KG1 (cell line): Measurements from ENCODE around the gene NAA30.
"Not testable (repeated sequence)": the region's sequence is repeated elsewhere in the genome, so short reads cannot be mapped to it uniquely, and the experiment has no call there.

ENCODE experiments used
- DNase-seq: peaks from one replicate; lab custom pipeline; 2025; lab: John Stamatoyannopoulos, UW

The NAA30 gene

DNA sequence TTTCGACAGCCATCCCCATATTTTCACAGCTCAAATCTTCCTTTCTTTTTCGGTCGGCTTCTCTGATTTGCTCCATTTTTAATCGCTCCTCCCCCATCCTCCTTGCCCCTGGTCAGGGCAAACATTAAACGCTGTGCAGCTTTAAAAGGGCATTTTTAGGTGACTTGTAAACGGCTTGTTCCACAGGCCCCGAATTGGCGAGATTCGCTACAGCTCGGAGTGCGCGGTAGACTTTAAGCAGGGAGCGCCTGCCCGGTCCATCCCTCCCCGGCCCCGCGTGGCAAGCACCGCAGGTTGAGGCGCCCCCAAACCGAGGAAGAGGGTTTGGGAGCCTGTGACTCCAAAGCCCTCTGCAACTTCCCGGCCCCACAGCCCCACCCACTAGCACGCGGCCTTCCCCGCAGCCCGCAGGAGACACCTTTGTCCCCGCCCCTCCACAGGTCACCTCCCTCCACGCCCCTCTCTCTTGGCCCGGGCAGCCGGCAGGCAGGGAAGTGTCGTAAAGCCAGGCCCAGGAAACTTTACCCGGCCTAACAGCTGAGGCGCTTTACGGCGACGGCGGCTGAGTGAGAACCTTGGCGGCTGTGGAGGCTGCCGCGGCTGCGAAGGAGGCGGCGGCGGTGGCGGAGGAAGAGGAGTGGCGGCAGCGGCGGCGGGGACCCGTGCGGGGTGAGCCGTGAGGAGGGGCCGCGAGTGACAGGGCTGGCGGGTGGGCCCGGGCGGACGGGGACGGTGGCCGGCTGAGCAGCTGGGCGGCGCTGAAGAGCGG, at the start of gene NAA30:
Gene NAA30 (plus strand): TSS at position 550 of the 769 bp plus-strand sequence. CDS start 372 bp downstream, outside the sequence.
- DNase-seq = peak; percentile 80

DNA sequence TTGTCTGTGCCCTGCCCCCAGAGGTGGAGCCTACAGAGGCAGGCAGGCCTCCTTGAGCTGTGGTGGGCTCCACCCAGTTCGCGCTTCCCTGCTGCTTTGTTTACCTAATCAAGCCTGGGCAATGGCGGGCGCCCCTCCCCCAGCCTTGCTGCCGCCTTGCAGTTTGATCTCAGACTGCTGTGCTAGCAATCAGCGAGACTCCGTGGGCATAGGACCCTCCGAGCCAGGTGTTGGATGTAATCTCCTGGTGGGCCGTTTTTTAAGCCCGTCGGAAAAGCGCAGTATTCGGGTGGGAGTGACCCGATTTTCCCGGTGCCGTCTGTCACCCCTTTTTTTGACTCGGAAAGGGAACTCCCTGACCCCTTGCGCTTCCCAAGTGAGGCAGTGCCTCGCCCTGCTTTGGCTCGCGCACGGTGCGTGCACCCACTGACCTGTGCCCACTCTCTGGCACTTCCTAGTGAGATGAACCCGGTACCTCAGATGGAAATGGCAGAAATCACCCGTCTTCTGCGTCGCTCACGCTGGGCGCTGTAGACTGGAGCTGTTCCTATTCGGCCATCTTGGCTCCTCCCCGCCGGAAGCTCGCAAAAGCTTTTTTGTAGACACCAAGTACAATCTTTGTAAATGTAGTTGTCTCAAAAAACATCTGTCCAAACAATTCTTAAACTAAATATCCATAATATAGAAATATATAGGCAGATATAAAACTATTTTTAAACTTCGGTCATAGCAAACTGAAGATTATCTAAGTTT, 46.7 kb upstream of the NAA30 start:
- not testable (repeated sequence) for DNase-seq

DNA sequence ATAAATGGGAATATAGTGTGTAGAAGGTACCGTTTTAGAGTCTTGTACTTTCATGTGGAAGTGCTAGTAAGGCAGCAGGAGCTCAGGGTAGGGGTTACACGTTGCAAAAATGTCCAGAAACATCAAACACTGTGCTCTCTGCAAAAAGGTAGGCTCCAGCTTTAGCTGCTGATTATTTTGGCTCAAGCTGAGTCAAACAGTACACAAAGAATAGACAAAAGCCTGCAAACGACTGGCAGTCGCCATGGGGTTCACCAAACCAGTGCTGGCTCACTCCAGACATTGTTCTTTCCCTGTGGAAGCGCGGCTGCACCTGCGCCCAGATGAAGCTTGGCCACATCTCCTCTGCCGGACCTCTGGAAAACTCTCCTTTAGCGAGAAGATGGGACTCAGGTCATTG, 45.3 kb upstream of the NAA30 start:
- no peak for DNase-seq

DNA sequence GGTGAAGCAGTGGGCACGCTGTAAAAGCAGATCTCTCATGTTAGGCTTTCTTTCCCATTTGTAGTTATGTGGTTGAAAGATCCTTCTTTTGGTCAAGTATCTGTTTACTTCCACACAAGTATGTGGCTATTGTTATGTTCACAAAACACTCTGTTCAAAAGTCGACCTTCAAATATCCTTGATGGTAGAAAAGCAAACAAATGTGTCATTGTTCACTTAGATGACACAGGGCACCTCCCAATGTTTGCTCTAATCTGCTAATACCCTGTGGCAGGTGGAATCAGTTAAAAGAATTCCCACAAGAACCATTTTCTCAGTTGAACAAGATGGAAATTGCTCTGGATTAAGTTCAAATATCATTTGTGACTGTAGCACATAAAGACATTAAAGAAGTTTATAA, 43.6 kb upstream of the NAA30 start:
- no peak for DNase-seq

DNA sequence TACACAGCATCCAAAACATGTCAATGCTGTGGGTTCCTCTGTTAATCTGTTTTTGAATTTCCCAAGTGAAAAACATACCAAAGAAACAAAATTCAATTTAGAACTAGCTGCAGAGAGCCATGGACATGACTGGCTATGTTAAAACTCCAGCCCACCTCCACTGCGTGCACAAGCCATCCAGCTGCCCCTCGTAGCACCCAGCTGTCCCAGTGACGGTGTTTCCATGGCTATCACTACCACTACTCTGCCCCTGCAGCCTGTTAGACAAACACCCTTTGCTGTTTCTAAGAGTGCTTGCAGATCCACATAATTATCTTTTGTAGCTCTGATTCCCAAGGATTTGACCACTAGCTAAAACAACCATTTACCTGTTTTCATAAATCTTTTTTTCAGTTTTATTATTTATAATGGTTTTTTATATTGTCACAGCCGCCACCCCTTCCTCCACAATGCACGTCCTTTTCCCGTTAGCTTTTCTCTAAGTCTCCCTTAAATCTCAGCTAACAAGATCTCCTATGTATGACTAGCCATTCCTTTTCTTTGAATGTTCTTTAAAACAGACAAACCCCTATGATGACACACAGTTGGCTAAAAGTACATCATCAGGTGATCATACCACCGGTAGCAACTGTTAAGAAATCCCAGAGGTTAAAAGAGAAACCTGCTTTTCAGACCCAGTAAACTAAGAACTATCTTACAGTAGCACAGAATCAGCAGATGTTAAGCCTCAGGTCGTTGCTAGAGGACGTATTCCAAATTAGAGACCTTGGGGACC, 37.8 kb upstream of the NAA30 start:
- no peak for DNase-seq

DNA sequence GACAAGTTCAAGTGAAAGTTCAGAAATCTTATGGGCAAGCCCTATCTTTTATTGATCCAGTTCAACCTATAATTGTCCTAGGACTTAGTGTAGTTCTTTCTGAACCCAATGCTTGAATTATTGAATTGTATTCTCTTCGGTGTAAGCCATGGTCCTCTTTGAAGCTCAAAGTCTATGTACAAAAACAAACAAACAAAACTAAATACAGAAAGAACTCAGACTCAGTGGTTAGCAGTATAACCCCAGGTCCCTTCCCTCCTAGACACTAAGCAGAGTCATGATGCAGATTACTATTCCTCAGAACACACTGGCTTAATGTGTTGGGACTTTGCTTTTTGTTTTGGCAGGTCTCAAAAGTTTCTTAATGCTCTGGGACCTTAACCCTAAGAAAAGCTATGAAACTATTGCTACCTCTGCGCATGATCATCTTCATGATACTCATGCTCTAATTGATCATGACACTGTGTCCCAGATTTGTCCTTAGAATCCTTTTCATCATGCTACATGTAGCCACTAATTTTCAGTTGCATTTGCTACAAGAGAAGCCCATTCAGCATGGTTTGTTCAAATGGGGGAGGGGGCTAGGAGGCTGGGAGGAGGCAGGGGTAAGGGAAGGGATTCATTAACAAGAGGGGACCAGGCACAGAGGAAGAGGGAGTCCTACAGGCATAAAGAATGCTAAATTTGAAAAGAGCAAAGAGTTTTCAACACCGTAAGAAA, 35.1 kb upstream of the NAA30 start:
- no peak for DNase-seq

DNA sequence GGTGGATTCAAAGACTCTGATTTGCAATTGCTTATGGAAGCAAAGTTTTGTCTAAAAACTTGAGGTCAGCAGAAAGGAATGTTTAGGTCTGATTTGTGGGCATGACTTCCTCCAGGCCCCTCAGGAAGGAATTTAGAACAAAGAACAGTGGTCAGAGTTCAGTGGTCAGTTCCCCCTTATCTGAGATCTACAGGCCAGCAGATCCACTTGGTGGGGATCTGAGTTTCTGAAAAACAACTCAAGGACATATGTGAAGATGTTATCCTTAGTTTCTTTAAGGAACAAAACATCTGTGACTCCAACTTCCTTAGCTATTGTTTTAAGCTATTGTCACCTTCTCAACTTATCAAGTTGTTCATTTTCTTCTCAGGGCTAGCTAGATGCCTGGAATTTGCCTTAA, 28.0 kb upstream of the NAA30 start:
- DNase-seq = no peak

DNA sequence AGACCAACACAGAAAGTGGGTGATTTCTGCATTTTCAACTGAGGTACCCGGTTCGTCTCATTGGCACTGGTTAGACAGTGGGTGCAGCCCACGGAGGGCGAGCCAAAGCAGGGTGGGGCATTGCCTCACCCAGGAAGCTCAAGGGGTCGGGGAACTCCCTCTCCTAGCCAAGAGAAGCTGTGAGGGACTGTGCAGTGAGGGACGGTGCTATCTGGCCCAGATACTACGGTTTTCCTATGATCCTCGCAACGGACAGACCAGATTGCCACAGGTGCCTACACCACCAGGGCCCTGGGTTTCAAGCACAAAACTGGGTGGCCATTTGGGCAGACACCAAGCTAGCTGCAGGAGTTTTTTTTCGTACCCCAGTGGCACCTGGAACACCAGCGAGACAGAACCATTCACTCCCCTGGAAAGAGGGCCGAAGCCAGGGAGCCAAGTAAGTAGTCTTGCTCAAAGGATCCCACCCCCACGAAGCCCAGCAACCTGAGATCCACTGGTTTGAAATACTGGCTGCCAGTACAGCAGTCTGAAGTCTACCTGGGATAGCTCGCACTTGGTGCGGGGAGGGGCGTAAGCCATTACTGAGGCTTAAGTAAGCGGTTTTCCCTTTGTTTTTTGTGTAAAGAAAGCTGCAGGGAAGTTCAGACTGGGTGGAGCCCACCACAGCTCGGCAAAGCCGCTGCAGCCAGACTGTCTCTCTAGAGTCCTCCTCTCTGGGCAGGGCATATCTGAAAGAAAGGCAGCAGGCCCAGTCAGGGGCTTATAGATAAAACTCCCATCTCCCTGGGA, 25.5 kb upstream of the NAA30 start:
- no peak for DNase-seq

DNA sequence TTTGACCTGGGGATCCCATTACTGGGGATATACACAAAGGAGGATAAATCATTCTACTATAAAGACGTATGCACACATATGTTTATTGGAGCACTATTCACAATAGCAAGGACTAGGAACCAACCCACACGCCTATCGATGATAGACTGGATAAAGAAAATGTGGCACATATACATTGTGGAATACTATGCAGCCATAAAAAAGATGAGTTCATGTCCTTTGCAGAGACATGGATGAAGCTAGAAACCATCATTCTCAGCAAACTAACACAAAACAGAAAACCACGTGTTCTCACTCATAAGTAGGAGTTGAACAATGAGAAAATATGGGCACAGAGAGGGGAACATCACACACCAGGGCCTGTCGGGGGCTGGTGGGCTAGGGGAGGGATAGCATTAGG, 20.2 kb upstream of the NAA30 start:
- not testable (repeated sequence) for DNase-seq

DNA sequence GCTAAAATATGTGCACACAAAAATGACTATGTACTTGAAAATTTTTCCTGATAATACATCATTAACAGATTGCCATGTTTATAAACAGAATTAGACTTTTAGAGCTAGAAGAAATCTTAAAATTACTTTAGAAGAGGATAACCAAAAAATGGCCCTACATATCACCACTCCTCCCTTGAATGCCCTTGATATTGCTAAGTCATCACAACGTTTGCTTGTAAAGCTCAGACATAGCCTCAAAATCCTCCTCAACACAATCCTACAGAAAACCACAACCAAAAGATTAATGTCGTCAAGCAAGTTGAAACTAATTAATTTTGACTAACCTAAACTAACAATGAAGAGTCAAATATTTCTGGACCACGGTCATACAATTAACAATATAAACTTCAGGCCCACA, 19.4 kb upstream of the NAA30 start:
- no peak for DNase-seq

DNA sequence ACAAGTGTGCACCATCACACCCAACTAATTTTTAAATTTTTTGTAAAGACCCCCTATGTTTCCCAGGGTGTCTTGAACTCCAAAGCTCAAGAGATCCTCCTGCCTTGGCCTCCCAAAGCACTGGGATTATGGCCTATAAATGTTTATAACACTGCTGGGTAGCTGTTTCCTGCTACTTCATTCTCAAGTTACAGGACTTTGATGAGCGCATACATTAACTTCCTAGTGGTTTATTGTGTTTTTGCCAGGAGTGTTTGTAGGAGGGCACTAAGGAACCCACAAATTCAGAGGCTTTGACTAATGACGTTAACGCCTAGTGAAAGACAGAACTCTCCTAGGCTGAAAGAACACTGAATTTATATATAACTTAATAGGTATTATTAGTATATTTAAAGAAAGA, 15.2 kb upstream of the NAA30 start:
- no peak for DNase-seq

DNA sequence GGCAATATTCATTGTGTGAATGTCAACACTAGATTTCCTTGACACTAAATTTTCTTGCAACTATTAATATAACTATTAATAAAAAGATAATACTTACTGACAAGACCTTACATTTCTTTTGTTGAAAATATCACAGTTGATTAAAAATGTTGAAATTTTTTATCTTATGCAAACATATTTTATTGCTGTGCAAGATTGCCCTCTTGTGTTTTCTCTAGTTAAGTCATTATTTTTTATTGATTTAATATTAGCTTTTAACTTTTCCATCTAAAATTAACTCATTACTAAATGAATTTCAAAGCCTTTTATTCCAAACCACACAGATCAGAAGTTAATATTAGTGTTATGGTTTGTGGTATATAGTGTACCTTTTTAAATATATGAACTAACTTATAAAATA, 11.7 kb upstream of the NAA30 start:
- no peak for DNase-seq

DNA sequence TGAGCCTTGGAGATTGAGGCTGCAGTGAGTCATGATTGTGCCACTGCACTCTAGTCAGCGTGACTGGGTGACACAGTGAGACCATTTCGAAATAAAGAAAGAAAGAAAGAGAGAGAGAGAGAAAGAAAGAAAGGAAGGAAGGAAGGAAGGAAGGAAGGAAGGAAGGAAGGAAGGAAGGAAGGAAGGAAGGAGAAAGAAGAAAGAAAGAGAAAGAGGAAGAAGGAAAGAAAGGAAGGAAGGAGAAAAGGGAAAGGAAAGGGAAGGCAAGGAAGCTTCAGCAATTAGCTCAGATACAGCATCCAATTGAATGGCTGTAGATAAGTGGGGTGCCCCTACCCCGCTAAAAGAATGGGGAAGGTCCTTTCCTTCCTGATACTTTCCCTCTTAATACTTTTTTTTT, 9.5 kb upstream of the NAA30 start:
- no peak for DNase-seq

DNA sequence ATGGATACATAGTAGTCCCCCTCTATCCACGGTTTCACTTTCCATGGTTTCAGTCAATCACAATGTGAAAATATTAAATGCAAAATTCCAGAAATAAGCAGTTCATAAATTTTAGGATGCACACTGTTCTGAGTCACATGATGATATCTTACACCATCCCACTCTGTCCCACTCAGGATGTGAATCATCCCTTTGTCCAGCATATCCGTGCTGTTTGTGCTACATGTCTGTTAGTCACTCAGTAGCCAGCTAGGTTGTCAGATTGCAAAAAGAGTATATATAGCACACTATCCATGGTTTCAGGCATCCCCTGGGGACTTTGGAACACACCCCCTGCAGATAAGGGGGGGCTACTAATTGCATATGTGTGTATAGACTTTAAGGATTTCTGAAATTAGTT, 8.1 kb upstream of the NAA30 start:
- no peak for DNase-seq

DNA sequence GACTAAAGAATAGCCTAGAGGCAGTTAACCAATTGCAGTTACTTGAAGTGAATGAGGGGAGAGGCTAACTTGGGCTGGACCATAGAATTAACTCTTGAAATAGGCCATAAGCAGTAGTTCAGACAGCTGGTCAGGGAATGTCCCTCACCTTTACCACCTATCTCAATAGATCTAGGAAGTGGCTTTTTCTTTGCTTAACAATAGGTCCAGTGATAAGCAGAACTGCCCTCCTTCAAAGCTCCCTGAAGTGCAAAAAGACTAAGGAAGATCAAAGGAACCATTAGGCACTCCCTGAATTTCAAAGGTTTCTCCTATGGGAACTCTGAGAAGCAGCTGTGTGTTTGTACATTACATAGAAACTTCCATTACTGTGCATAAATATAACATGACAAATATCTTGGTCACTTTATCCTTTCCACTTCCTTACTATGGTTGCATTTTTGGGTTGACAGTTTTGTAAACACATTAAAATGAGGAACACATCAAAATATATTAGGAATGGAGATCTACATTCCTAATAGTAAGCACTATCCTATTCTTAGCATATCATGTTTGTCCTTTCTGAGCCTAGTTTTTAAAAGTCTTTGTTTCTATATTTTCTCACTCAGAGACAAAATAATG, 7.2 kb upstream of the NAA30 start:
- DNase-seq = no peak

DNA sequence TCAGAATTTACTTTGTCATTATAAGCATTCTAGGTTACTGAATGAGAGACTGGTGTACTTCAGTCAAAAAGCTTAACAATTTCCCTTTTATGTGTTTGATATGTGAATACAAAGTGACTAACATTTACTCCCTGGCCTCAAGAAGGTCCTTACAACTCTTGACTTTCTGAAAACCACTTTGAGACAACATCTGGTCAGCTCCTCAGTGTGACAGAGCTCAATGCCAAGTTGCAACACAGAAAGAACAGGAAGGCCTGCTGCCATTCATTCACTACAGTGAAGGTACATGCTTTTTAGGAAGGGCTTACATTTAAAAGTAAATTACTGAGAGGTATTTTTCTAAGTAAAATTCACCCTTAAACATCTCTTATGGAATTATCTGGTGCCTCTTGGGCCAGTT, 2.3 kb upstream of the NAA30 start:
- DNase-seq = no peak

DNA sequence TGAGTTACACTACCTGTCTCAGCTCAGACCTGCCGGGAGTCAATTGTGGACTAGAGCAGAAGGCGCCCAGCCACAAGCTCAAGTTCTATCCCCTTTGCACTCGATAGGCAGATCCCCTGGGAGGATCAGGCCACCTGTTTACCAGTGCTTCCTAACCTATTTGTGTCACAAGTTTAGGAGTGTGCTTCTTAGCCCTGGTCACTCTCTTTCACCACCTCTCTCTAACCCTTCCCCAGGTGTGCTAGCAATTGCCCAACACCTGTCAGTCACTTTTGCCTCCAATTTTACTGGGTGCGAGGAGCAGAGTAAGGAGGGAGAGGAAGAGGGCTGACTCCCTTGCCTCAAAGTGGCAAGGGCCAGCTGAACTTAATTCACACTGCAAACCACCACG, 745 bp upstream of the NAA30 start:
- DNase-seq = no peak

DNA sequence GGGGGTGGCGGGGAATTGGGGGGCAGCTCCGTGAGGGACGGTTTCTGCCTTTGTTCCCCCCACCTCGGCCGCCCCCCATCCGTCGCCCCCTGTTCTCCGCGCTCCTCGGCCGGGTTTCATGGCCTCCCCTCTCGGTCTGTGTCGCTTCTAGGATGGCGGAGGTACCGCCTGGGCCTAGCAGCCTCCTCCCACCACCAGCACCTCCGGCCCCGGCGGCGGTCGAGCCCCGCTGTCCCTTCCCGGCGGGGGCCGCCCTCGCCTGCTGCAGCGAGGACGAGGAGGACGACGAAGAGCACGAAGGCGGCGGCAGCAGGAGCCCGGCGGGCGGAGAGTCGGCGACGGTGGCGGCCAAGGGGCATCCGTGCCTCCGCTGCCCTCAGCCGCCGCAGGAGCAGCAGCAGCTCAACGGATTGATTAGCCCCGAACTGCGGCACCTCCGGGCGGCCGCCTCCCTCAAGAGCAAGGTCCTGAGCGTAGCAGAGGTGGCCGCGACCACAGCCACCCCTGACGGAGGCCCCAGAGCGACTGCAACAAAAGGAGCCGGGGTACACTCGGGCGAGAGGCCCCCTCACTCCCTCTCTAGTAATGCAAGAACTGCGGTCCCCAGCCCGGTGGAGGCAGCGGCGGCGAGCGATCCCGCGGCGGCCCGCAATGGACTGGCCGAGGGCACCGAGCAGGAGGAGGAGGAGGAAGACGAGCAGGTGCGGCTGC, 575 bp downstream of the NAA30 start:
- DNase-seq = peak; percentile 20

DNA sequence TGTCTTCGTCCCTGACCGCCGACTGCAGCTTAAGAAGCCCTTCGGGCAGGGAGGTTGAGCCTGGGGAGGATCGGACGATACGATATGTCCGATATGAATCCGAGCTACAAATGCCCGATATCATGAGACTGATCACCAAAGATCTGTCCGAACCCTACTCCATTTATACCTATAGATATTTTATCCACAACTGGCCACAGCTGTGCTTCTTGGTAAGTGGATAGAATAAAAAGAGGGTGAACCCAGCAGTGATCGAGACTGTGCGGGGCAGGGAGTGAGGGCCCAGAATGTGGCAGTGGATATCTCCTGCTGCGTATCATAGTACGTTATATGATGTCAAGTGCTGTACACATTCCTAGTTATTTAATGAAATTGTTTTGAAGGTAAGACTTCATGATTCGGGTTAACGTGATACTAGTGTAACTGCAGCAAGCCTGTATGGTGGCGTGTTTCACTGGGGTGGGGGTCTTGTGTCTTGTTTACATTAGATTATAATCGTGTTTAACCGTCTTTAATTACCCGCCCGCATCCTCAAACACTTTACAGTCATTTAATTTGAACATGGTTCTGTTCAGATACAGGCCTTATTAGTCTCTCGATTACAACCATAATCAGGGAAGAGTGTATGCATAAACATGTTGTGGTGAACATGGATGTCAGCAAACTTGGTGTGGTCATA, 1.3 kb downstream of the NAA30 start:
- DNase-seq = no peak

DNA sequence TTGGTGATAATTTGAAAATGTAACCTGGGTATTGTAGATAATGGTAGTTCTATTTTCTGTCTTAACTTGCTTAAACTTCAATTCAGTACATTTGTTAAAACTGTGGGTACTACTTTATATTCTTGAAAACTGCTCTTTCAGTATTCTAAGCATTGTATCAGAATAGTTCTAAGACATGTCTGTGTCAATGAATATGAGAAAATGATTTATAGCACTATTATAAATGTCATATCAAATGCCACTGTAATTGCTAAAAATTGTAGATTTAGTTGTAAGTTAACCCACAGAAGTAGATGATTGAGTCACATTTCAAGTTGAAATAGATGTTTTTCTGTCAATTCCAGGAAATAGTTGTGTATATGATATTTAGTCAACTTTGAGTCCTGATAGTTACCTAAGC, 2.4 kb downstream of the NAA30 start:
- no peak for DNase-seq
